Nephron progenitor cell (in vitro differentiated cells): ENCODE results near the gene SCRN2.
A peak's percentile ranks its signal among the peaks of the same experiment; 100 is the strongest.

Experiments used
- DNase-seq: peaks from one replicate; pipeline ENCODE4 v3.0.0; 2021
- H3K27ac Mint-ChIP-seq: 2 replicates; pipeline ENCODE4 v1.8.0; 2021; ENCODE audit warnings: mild to moderate bottlenecking, moderate library complexity, mixed read lengths
- H3K27me3 Mint-ChIP-seq: 2 replicates; pipeline ENCODE4 v1.8.0; 2021; ENCODE audit warnings: mild to moderate bottlenecking, low read depth, mixed read lengths; ENCODE audit not compliant: poor library complexity
- H3K36me3 Mint-ChIP-seq: 2 replicates; pipeline ENCODE4 v1.8.0; 2021; ENCODE audit warnings: low read depth, mixed read lengths
- H3K4me1 Mint-ChIP-seq: 2 replicates; pipeline ENCODE4 v1.8.0; 2021; ENCODE audit warnings: mixed read lengths
- H3K4me3 Mint-ChIP-seq: 2 replicates; pipeline ENCODE4 v1.8.0; 2021; ENCODE audit warnings: mild to moderate bottlenecking, moderate library complexity, mixed read lengths
- H3K9me3 Mint-ChIP-seq: 2 replicates; pipeline ENCODE4 v1.8.0; 2021; ENCODE audit warnings: mild to moderate bottlenecking, moderate library complexity, mixed read lengths
- CTCF ChIP-seq: fragments of 200-600 bp; sonication (generic); IDR thresholded peaks from 2 replicates; pipeline ENCODE4 v1.5.0; 2021; ENCODE audit warnings: antibody characterized with exemption

Gene SCRN2

GRCh38 chr17:47812146-47812920 lies 28.7 kb downstream of the SCRN2 start:
- no peak for TF ChIP-seq CTCF
- H3K4me1 Mint-ChIP-seq = peaks cover 6% of the 10 kb centered on the region
- no peaks in the 10 kb centered on the region for H3K36me3 Mint-ChIP-seq
- no peak overlapping the region for H3K27ac Mint-ChIP-seq
- DNase-seq = no peak
- no peaks in the 10 kb centered on the region for H3K9me3 Mint-ChIP-seq
- no peak overlapping the region for H3K4me3 Mint-ChIP-seq
- H3K27me3 Mint-ChIP-seq = peaks cover 5% of the 10 kb centered on the region

DNA sequence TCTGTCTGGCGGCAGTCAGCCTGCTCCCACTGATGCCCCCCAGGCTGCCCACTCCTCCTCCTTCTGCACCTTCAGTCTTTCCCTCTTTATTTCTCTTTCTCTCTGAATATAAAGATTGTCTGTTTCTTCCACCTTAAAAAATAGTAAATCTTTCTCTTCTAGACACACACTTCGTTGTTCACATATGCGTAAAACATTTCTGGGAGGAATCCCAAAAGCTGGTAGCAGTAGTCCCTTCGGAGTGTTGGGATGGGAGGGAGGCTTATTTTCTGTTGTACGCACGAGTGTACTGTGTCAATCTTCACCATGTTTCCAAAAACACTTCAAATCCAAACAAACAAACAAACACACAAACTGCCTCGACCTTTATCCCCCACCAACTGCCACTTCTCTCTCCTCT lies 29.4 kb downstream of the SCRN2 start:
- Mint-ChIP-seq H3K9me3 (no peaks in the 10 kb centered on the region), H3K4me1 (peaks cover 6% of the 10 kb centered on the region), H3K4me3 (no peak overlapping the region), H3K36me3 (no peaks in the 10 kb centered on the region), H3K27me3 (peaks cover 5% of the 10 kb centered on the region), H3K27ac (no peak overlapping the region)
- DNase-seq = no peak
- no peak for TF ChIP-seq CTCF

DNA sequence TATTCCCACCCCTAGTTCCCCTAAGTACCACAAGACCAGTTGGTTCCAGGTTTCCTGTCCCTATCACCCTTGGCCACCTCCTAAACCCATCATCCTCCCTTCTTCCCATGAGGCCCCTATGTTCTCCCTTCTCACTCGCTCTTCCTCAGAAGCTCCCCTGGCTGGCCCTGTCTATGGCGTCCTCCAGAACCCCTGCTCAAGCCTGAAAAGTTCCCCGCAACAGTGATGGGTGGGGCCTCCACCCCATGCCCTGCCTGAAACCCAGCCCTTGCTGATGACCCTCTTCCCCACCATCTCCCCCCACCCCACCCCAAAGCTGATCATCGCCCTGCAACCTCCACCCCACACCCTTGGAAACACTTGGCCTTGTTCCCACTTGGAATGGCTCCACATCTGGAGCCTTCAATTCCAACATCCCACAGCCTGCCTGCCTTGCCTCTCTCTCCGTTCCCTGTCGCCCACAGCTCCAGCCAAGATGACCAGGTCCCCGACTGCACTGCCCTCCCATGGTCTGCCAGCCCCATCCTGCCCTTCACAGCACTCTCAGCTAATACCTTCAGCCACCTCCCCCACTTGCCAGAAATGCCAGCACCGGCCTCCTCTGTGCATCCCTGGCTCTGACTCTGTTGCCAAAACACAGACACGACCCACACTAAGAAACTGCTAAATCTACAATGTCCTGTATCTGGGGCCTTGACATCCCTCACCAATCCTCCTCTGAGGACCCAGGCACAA lies 30.0 kb downstream of the SCRN2 start:
- TF ChIP-seq CTCF = no peak
- Mint-ChIP-seq H3K36me3 (no peaks in the 10 kb centered on the region), H3K9me3 (no peaks in the 10 kb centered on the region), H3K27me3 (peaks cover 5% of the 10 kb centered on the region), H3K4me3 (no peak overlapping the region), H3K27ac (no peak overlapping the region), H3K4me1 (peaks cover 6% of the 10 kb centered on the region)
- DNase-seq = no peak

DNA sequence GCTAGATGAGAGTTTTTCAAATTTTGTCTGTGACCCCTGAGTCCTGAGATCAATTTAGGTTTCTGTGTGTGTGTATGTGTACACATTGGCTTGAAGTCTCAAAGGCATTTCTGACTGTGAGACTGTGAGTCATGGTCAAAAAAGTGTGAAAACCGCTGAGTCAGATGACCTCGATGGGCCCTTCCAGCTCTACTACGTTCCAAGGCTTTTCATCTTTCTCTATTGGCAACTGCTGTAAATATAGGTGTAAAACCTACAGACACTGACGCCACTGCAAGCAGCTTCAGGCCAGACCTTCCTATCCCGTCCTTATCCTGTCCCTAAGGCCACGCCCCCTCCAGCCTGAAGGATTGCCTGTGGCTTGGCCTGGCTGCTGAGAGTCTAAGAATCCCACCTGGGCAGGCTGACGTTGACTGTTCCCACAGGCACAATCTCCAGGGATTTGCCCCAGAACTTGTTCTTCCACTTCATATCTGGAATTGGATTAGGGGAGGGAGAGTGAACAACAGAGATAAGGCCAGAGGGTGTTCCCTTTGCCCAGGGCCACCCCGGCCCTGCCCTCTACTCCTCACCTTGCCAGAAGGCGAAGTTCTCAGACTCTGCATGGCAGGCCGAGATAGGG lies 30.8 kb downstream of the SCRN2 start:
- Mint-ChIP-seq H3K4me3 (no peak overlapping the region), H3K4me1 (peaks cover 6% of the 10 kb centered on the region), H3K9me3 (no peaks in the 10 kb centered on the region), H3K27ac (no peak overlapping the region), H3K36me3 (no peaks in the 10 kb centered on the region), H3K27me3 (peaks cover 2% of the 10 kb centered on the region)
- peak; percentile 41 for DNase-seq
- TF ChIP-seq CTCF = no peak

GRCh38 chr17:47808830-47809480 lies 32.1 kb downstream of the SCRN2 start:
- DNase-seq = no peak
- no peak overlapping the region for H3K4me3 Mint-ChIP-seq
- peaks cover 6% of the 10 kb centered on the region for H3K4me1 Mint-ChIP-seq
- no peak overlapping the region for H3K27ac Mint-ChIP-seq
- no peaks in the 10 kb centered on the region for H3K9me3 Mint-ChIP-seq
- no peaks in the 10 kb centered on the region for H3K36me3 Mint-ChIP-seq
- TF ChIP-seq CTCF = no peak
- H3K27me3 Mint-ChIP-seq = peaks cover 6% of the 10 kb centered on the region
